ENCODE data around the gene FLYWCH2.

- TF ChIP-seq POLR2A (IDR thresholded peaks at IDR 0.05): no peak
- TF ChIP-seq, protein P1, sequence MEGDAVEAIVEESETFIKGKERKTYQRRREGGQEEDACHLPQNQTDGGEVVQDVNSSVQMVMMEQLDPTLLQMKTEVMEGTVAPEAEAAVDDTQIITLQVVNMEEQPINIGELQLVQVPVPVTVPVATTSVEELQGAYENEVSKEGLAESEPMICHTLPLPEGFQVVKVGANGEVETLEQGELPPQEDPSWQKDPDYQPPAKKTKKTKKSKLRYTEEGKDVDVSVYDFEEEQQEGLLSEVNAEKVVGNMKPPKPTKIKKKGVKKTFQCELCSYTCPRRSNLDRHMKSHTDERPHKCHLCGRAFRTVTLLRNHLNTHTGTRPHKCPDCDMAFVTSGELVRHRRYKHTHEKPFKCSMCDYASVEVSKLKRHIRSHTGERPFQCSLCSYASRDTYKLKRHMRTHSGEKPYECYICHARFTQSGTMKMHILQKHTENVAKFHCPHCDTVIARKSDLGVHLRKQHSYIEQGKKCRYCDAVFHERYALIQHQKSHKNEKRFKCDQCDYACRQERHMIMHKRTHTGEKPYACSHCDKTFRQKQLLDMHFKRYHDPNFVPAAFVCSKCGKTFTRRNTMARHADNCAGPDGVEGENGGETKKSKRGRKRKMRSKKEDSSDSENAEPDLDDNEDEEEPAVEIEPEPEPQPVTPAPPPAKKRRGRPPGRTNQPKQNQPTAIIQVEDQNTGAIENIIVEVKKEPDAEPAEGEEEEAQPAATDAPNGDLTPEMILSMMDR (IDR thresholded peaks at IDR 0.05): no peak
These were observed 47.2 kb downstream of the FLYWCH2 start for GRCh38 chr16:2930236-2930635.

Data from thyroid gland (tissue), 4 donors.